Measurements from ENCODE around the gene TLE4.

The TLE4 gene

GRCh38 chr9:79572032-79572607, 355 bp downstream of the TLE4 start:
- DNase-seq (ENCODE audit: low read depth), result no peak
- H3K4me3 ChIP-seq (ENCODE audit: low read depth, low read length), result peak overlapping the region; percentile 76
- TF ChIP-seq CTCF (conservative IDR thresholded peaks at IDR 0.05; ENCODE audit: low read depth, low read length), result no peak

GRCh38 chr9:79572608-79573411, 1.0 kb downstream of the TLE4 start:
- H3K4me3 ChIP-seq (ENCODE audit: low read depth, low read length), result peak overlapping the region; percentile 76
- no peak for TF ChIP-seq CTCF (conservative IDR thresholded peaks at IDR 0.05; ENCODE audit: low read depth, low read length)
- DNase-seq (ENCODE audit: low read depth), result peak; percentile 49

- peak overlapping the region; percentile 76 for H3K4me3 ChIP-seq (ENCODE audit: low read depth, low read length)
- DNase-seq (ENCODE audit: low read depth), result no peak
- TF ChIP-seq CTCF (conservative IDR thresholded peaks at IDR 0.05; ENCODE audit: low read depth, low read length), result no peak
Observed at GRCh38 chr9:79573412-79573923, 1.7 kb downstream of the TLE4 start.

GRCh38 chr9:79574136-79574535, 2.4 kb downstream of the TLE4 start:
- TF ChIP-seq CTCF (conservative IDR thresholded peaks at IDR 0.05; ENCODE audit: low read depth, low read length), result no peak
- no peak for DNase-seq (ENCODE audit: low read depth)
- H3K4me3 ChIP-seq (ENCODE audit: low read depth, low read length), result peak overlapping the region; percentile 76

- DNase-seq (ENCODE audit: low read depth), result peak; percentile 43
- TF ChIP-seq CTCF (conservative IDR thresholded peaks at IDR 0.05; ENCODE audit: low read depth, low read length), result no peak
- H3K4me3 ChIP-seq (ENCODE audit: low read depth, low read length), result peak overlapping the region; percentile 38
Observed at GRCh38 chr9:79574781-79575180, 3.0 kb downstream of the TLE4 start.

GRCh38 chr9:79575547-79575946, 3.8 kb downstream of the TLE4 start:
- DNase-seq (ENCODE audit: low read depth), result no peak
- no peak overlapping the region for H3K4me3 ChIP-seq (ENCODE audit: low read depth, low read length)
- no peak for TF ChIP-seq CTCF (conservative IDR thresholded peaks at IDR 0.05; ENCODE audit: low read depth, low read length)

Data from choroid plexus epithelial cell (primary cell).